NT2/D1 (cell line): Measurements from ENCODE around the gene OCSTAMP.

Source experiments
- YY1 ChIP-seq: IDR thresholded peaks from 2 replicates; pipeline ENCODE4 v1.6.1; 2011; ENCODE audit not compliant: insufficient read length, insufficient read depth
- ZNF274 ChIP-seq: IDR thresholded peaks from 2 replicates; pipeline ENCODE4 v1.6.1; 2011; ENCODE audit warnings: mild to moderate bottlenecking, low read depth, low read length

GRCh38 chr20:46580613-46581205 lies 30.3 kb upstream of the OCSTAMP start:
- no peak for TF ChIP-seq YY1
- TF ChIP-seq ZNF274, result no peak
